ENCODE measurements around the gene PBX3. TPM values are rescaled to one million over a fixed set of nuclear protein-coding genes. Genes with fewer than 3 reads are reported as not detected.

PBX3 gene
- total RNA-seq, 1 donor from 2014 or later = 46.1 TPM

DNA sequence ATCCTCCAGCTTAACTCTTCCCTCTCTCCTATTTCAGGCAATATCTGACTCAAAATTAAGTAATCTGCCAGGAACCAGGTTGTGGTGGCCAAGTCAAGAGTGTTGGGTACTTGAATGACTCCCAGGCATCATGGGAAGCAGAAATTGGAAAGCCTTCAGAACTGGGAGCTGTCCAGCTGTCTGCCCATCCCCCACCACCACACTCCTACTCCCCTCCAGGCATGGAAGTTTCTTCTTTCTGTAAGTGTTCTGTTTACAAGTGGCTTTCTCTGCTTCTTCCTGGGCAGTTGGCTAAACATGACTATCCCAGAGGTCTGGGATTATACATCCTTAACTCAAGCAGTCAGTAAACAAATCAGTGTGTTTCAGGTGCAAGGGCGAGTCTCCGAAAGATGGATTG is 14.6 kb upstream of the PBX3 start:
- intact Hi-C loops (cut with DNase I) = no loop called here
- no peak overlapping the region for H3K27ac ChIP-seq
- TF ChIP-seq, protein P1, sequence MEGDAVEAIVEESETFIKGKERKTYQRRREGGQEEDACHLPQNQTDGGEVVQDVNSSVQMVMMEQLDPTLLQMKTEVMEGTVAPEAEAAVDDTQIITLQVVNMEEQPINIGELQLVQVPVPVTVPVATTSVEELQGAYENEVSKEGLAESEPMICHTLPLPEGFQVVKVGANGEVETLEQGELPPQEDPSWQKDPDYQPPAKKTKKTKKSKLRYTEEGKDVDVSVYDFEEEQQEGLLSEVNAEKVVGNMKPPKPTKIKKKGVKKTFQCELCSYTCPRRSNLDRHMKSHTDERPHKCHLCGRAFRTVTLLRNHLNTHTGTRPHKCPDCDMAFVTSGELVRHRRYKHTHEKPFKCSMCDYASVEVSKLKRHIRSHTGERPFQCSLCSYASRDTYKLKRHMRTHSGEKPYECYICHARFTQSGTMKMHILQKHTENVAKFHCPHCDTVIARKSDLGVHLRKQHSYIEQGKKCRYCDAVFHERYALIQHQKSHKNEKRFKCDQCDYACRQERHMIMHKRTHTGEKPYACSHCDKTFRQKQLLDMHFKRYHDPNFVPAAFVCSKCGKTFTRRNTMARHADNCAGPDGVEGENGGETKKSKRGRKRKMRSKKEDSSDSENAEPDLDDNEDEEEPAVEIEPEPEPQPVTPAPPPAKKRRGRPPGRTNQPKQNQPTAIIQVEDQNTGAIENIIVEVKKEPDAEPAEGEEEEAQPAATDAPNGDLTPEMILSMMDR (IDR thresholded peaks at IDR 0.05) = no peak
- no peaks in the 10 kb centered on the region for H3K9me3 ChIP-seq
- DNase-seq (no peak), ATAC-seq (no peak)
- no peaks in the 10 kb centered on the region for H3K27me3 ChIP-seq (ENCODE audit: low read depth)
- no peaks in the 10 kb centered on the region for H3K4me1 ChIP-seq
- H3K36me3 ChIP-seq = no peaks in the 10 kb centered on the region
- no peak overlapping the region for H3K4me3 ChIP-seq

GRCh38 chr9:125739436-125739835 is 7.7 kb upstream of the PBX3 start:
- TF ChIP-seq, protein P1 (IDR thresholded peaks at IDR 0.05) = no peak
- intact Hi-C loops (cut with DNase I) = no loop called here
- Histone ChIP-seq H3K27ac (no peak overlapping the region), H3K9me3 (no peaks in the 10 kb centered on the region), H3K36me3 (no peaks in the 10 kb centered on the region), H3K4me1 (no peaks in the 10 kb centered on the region), H3K4me3 (no peak overlapping the region), H3K27me3 (ENCODE audit: low read depth) (no peaks in the 10 kb centered on the region)
- no peak for DNase-seq
- ATAC-seq = no peak

- TF ChIP-seq, protein P1 (IDR thresholded peaks at IDR 0.05) = no peak
- Histone ChIP-seq H3K4me3 (no peak overlapping the region), H3K27ac (no peak overlapping the region), H3K4me1 (peaks cover 5% of the 10 kb centered on the region), H3K27me3 (ENCODE audit: low read depth) (no peaks in the 10 kb centered on the region), H3K36me3 (no peaks in the 10 kb centered on the region), H3K9me3 (no peaks in the 10 kb centered on the region)
- intact Hi-C loops (cut with DNase I) = no loop called here
- ATAC-seq (no peak), DNase-seq (no peak)
Observed at GRCh38 chr9:125742657-125743056, 4.5 kb upstream of the PBX3 start.

DNA sequence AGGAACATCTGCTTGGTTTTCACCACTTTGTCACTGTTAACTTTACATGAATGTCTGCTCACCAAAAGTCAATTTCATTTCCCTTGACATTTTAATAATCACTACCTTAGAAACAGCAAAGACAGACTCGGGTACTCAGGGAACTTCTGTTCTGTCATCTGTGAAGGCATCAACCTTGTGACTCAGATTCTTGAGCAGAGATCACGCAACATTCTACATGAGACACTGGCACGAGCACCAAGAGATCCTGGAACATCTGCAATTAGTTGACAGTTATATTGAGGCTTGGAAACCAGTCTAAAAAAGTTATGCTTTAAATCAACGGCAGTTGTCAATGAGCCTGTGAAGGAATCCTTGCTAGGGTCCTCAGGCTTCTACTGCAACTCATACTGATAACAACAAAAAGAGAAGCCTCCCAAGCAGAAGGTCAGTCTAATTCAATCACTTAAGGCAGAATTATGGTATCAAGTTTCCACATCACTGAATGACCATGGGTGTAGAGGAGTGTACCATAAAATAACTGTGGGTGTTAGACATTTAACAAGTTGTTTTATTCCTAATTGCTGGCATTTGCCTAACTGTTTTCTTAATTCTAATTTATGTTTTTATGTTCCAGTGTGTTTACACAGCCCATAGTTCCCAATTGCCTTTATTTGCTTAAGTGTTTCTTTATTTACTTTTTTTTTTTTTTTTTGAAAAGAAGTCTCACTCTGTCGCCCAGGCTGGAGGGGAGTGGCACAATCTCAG is 3.3 kb upstream of the PBX3 start:
- ATAC-seq = no peak
- no peaks in the 10 kb centered on the region for H3K36me3 ChIP-seq
- no peak overlapping the region for H3K27ac ChIP-seq
- TF ChIP-seq, protein P1 (IDR thresholded peaks at IDR 0.05) = no peak
- H3K27me3 ChIP-seq (ENCODE audit: low read depth) = no peaks in the 10 kb centered on the region
- H3K9me3 ChIP-seq = no peaks in the 10 kb centered on the region
- intact Hi-C loops (cut with DNase I) = no loop called here
- DNase-seq = no peak
- no peak overlapping the region for H3K4me3 ChIP-seq
- H3K4me1 ChIP-seq = peaks cover 9% of the 10 kb centered on the region

- no peak for ATAC-seq
- DNase-seq = no peak
- intact Hi-C loops (cut with DNase I) = no loop called here
- H3K4me3 ChIP-seq = no peak overlapping the region
- H3K4me1 ChIP-seq = peaks cover 17% of the 10 kb centered on the region
- H3K27me3 ChIP-seq (ENCODE audit: low read depth) = no peaks in the 10 kb centered on the region
- H3K27ac ChIP-seq = no peak overlapping the region
- TF ChIP-seq, protein P1 (IDR thresholded peaks at IDR 0.05) = no peak
- H3K36me3 ChIP-seq = no peaks in the 10 kb centered on the region
- H3K9me3 ChIP-seq = no peaks in the 10 kb centered on the region
Observed at GRCh38 chr9:125744616-125745015, 2.6 kb upstream of the PBX3 start.

Measured in lower lobe of right lung (tissue), 2 donors.